ENCODE measurements around the gene LRRC75A.

LRRC75A gene

GRCh38 chr17:16492613-16493530 lies 879 bp upstream of the LRRC75A start:
- DNase-seq = no peak

GRCh38 chr17:16491131-16491702 lies 776 bp downstream of the LRRC75A start:
- peak; percentile 16 for DNase-seq

DNA sequence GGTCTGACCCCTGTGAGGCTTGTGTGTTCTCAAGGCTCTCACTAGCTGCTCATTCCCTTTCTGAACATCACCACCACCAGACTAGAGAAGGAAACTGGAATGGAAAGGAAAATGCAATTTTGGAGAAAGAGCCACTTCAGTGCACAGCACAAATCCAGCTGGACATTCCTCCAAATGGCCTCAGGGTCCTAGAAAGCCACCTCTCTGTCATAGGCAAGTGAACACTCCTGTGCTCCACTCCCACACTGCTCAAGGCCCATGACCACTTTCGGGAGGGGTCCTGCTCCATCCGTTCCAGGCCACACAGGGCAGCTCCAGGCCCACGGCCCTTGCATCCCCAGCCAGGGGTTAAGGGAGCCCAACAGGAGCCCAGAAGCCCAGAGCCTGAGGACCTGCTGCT lies 2.6 kb downstream of the LRRC75A start:
- no peak for DNase-seq

GRCh38 chr17:16488968-16489337 lies 3.0 kb downstream of the LRRC75A start:
- no peak for DNase-seq

DNA sequence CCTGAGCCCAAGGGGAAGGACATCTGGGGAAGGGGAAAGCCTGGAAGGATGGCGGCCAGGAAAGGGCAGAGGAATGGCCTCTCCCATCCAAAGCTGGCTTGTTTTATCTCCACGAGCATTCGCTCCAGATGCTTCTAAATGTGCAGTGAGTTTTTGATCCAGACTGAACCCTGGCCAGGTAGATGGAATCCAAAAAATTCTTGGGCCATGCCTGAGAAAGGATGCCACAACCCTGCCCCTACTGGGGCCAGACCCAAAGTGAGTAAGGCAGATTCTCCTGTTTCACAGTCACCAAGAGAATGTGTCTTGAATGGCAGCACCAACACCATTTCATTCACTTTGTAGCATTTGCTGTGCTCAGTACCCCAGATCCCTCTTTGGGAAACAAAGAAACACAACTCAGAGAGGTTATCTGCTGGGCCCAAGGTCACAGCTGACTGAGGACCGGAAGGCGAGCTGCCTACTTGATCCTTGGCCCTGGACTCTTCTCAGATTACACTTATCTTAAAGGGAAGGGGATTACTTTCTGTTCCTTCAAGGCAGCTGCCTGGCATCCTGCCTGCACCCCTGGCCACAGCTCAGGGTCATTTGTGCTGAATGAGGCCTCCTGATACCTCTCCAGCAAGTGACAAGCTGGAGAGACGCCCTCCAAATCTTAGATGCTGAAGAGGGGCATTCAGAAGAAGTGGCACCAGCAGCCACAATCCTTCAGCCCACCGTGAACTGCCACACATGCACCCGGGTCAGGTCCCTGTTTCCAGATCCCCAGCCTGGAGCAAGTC lies 3.6 kb downstream of the LRRC75A start:
- no peak for DNase-seq

- no peak for DNase-seq
These were observed 5.4 kb downstream of the LRRC75A start for GRCh38 chr17:16486373-16487250.

GRCh38 chr17:16484445-16485175 lies 7.4 kb downstream of the LRRC75A start:
- no peak for DNase-seq

DNA sequence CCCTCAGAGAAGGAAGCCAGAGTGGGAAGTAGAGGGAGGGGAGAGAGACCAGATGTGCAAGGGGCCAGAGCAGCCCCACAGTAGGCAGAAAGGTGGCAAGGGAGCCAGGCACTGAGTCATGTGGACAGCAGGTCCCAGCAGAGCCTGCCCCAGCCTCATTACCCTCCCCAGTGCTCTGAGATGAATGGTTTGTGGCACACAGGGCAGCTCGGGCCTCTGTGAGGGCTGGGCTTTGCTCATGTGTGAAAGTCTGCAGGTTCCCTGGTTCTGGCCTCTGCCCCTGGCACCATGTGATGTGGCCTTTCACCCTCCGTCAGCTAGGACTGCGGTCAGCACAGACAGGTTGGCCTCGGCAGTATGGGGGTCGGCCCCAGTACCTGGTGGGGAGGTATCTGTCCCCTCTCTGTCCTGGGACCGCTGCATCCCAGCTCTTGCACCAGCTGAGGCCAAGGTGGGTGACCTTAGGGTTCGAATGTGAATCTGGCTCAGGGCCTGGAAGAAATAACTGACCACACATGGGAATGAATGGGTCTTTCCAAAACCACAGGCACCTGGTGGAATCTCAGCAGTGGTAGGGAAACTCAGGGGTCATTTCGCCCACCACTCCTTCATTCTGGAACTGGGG lies 8.9 kb downstream of the LRRC75A start:
- no peak for DNase-seq

GRCh38 chr17:16482253-16482652 lies 9.7 kb downstream of the LRRC75A start:
- no peak for DNase-seq

GRCh38 chr17:16480995-16481394 lies 11.0 kb downstream of the LRRC75A start:
- DNase-seq = no peak

DNA sequence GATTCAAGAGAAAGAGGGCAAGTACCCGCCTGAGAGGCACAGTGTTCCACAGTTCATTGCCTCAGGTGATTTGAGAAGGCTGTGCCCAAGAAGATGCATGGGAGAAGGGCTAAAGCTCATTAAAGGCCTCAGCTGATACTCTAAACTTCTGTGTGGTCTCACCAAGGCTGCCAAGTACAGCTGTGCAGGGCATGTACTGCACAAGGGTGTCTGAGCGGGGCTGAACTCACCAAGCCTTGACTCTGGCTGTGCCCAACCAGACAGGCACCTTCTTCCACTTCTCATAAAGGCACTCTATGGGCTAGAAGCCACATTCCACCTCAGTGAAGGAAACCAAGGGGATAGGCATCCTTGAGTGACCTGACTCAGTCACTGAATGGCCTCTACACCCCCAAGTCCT lies 12.7 kb downstream of the LRRC75A start:
- DNase-seq = no peak

GRCh38 chr17:16478649-16479048 lies 13.3 kb downstream of the LRRC75A start:
- DNase-seq = no peak

GRCh38 chr17:16477666-16478065 lies 14.3 kb downstream of the LRRC75A start:
- no peak for DNase-seq

- no peak for DNase-seq
These were observed 14.7 kb downstream of the LRRC75A start for GRCh38 chr17:16477255-16477654.

GRCh38 chr17:16475179-16475704 lies 16.8 kb downstream of the LRRC75A start:
- DNase-seq = no peak

DNA sequence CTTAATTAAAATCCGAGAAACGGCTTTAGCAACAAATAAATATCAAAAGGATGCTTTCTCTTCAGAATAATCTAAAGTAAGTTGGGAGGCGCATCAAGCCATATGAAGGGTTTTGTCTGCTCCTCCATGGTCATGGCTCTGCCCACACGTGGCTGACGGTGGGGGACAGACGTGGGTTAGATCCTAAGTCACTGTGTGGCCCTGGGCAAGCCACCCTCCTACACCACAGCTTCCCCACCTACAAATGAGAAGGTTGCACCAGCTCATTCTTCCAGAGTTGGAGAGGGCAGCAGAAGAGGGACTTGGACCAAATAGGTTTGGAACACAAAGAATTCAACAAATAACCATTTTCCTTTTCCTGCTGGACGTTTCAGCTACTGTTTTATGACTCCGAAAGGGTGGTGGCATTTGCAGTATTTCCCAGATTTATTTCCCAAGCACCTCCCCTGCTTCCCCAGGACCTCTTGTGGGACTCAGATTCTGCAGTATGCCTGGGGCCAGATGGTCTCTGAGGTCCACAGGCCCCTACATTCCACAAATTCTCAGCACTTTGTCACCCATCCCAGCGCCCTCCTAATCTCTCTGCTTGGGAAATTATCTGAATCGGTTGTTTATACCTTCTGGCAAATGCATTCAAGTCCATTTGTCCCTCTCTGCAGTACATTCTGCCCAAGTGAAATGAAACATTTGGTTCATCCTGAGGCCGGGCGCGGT lies 17.8 kb downstream of the LRRC75A start:
- no peak for DNase-seq

DNA sequence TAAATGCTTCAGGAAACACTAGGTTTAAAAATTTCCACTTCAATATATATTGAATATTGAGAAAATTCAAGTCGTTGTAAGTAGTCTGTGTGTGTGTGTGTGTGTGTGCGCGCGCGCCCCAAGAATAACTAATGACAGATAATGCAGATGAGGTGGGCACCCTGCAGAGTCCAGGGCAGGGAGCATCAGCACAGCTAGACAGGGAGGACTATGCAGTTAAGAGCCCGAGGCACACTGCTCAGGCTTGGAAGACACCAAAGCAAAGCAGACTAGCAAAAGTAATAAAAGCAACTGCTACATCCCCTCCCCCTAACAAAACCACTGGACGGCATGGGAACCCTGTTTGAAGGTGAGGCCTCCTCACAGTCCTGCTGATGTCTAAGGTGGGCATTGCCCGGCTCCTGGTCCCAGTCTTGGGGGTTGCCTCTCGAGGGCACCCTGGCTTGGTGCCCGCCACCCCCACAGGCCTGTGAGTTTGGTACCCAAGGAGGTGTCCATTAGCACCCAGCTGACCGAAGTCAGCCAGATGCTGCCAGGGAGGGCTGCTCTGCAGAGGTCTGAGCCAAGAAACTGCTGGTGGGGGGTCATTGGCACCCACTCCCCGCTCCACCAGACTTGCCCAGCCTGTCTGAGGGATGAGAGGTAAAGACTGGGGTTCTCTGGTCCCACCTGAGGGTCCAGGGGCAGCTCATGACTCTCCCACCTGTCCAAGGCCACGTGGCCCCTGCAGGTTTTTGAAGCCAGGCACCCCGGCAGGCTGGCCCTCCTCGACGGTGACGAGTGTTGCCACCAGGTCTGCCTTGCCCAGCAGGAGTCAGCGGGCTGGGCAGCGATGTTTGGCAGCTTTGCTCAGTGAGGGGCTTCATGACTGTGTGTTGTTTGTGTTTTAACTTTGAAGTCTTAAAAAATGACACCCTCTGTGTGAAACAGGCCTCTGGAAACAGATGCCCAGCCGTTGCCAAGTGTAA lies 18.7 kb downstream of the LRRC75A start:
- no peak for DNase-seq

GRCh38 chr17:16472539-16472938 lies 19.5 kb downstream of the LRRC75A start:
- DNase-seq = no peak

- no peak for DNase-seq
These were observed 20.7 kb downstream of the LRRC75A start for GRCh38 chr17:16471295-16471694.
